K562 (cell line): ENCODE measurements around the gene RGL2. TPM values are rescaled to one million over a fixed set of nuclear protein-coding genes. Genes with fewer than 3 reads are reported as not detected.

Experiments
- ATF7 ChIP-seq: fragments of 450-650 bp; IDR thresholded peaks from 2 replicates; pipeline ENCODE4 v1.7.1; 2014; ENCODE audit warnings: mild to moderate bottlenecking, moderate library complexity
- CBFA2T2 ChIP-seq: fragments of 450-650 bp; conservative IDR thresholded peaks from 2 replicates; pipeline ENCODE4 v1.6.1; 2017; ENCODE audit warnings: mild to moderate bottlenecking
- CEBPB ChIP-seq: fragments of 450-650 bp; IDR thresholded peaks from 2 replicates; pipeline ENCODE4 v1.6.1; 2016; ENCODE audit warnings: missing genetic modification characterization, missing compliant biosample characterization
- CREB5 ChIP-seq: fragments of 250-450 bp; sonication (Bioruptor Pico); IDR thresholded peaks from 2 replicates; pipeline ENCODE4 v1.5.0; 2020; ENCODE audit warnings: mild to moderate bottlenecking
- ESRRA ChIP-seq: fragments of 450-650 bp; IDR thresholded peaks from 2 replicates; pipeline ENCODE4 v1.6.1; 2014; ENCODE audit warnings: low read depth, mild to moderate bottlenecking, moderate library complexity, borderline replicate concordance
- HMGN3 ChIP-seq: IDR thresholded peaks from 2 replicates; pipeline ENCODE4 v1.6.1; 2011; ENCODE audit warnings: borderline replicate concordance, low read depth, mild to moderate bottlenecking, mixed read lengths, low read length; ENCODE audit not compliant: insufficient read length; ENCODE audit errors: extremely low read depth
- HNRNPLL ChIP-seq: fragments of 200-400 bp; formaldehyde crosslinking; IDR thresholded peaks from 2 replicates; pipeline ENCODE4 v1.6.1; 2017; ENCODE audit warnings: low read length, low read depth, mild to moderate bottlenecking; ENCODE audit not compliant: poor library complexity, severe bottlenecking
- LEF1 ChIP-seq: fragments of 450-650 bp; IDR thresholded peaks from 2 replicates; pipeline ENCODE4 v1.6.1; 2016; ENCODE audit warnings: mild to moderate bottlenecking
- NR2C2 ChIP-seq, 2 experiments: fragments of 200-800 bp in 1 of 2; sonication (Bioruptor generic) in 1 of 2; sonication (generic) in 1 of 2; formaldehyde crosslinking in 1 of 2; IDR thresholded peaks; 2 replicates each; pipeline versions ENCODE4 v1.6.1 to v1.8.0; 2016 to 2022; ENCODE audit warnings: mild to moderate bottlenecking in 1 of 2, missing compliant biosample characterization in 1 of 2, missing genetic modification characterization in 1 of 2, missing genetic modification reagents in 1 of 2
- PHF21A ChIP-seq: fragments of 450-650 bp; IDR thresholded peaks from 2 replicates; pipeline ENCODE4 v1.6.1; 2017; ENCODE audit warnings: low read depth, borderline replicate concordance
- RBM25 ChIP-seq: fragments of 200-400 bp; formaldehyde crosslinking; IDR thresholded peaks from 2 replicates; pipeline ENCODE4 v1.6.1; 2018; ENCODE audit warnings: low read length, low read depth, moderate library complexity; ENCODE audit not compliant: severe bottlenecking
- SMAD3 ChIP-seq: fragments of 450-650 bp; formaldehyde crosslinking; conservative IDR thresholded peaks from 2 replicates; pipeline ENCODE4 v1.4.0; 2020; ENCODE audit warnings: mild to moderate bottlenecking
- SMARCE1 ChIP-seq: fragments of 450-650 bp; IDR thresholded peaks from 2 replicates; pipeline ENCODE4 v1.7.1; 2016; ENCODE audit warnings: mild to moderate bottlenecking
- SRSF9 ChIP-seq: fragments of 200-400 bp; formaldehyde crosslinking; IDR thresholded peaks from 2 replicates; pipeline ENCODE4 v1.6.1; 2017; ENCODE audit warnings: low read depth, low read length, borderline replicate concordance
- TAF1 ChIP-seq: IDR thresholded peaks from 2 replicates; pipeline ENCODE4 v1.6.1; 2011; ENCODE audit warnings: mild to moderate bottlenecking, low read length, moderate library complexity; ENCODE audit not compliant: insufficient read depth, control insufficient read depth, severe bottlenecking; ENCODE audit errors: extremely low read depth
- ZFP30 ChIP-seq: fragments of 250-450 bp; sonication (Bioruptor Pico); IDR thresholded peaks from 2 replicates; pipeline ENCODE4 v1.8.0; 2022; ENCODE audit warnings: moderate library complexity, mild to moderate bottlenecking, inconsistent platforms, borderline replicate concordance
- ZKSCAN1 ChIP-seq: fragments of 150-350 bp; IDR thresholded peaks from 2 replicates; pipeline ENCODE4 v1.6.1; 2016; ENCODE audit warnings: low read depth, low read length
- ZNF140 ChIP-seq: fragments of 250-450 bp; sonication (Bioruptor Pico); IDR thresholded peaks from 2 replicates; pipeline ENCODE4 v1.8.0; 2021; ENCODE audit warnings: moderate library complexity, mild to moderate bottlenecking, inconsistent platforms
- ZNF212 ChIP-seq: fragments of 450-650 bp; formaldehyde crosslinking; IDR thresholded peaks from 2 replicates; pipeline ENCODE4 v1.4.0; 2020; ENCODE audit warnings: mild to moderate bottlenecking
- ZNF655 ChIP-seq: fragments of 250-450 bp; sonication (Bioruptor Pico); IDR thresholded peaks from 2 replicates; pipeline ENCODE4 v1.5.0; 2021
- ZNF717 ChIP-seq: fragments of 250-450 bp; sonication (Bioruptor Pico); IDR thresholded peaks from 2 replicates; pipeline ENCODE4 v1.5.0; 2021
- polyA plus RNA-seq, 8 experiments: library from polyadenylated mRNA; depleted of rRNA in 4 of 8; stranded (reverse) in 5 of 8; unstranded in 3 of 8; fragments of >200 nt; fragmentation: Nextera tagmentation in 2 of 8; fragmentation: Illumina TruSeq in 1 of 8; extraction: Ambion mirVana in 2 of 8; extraction: Trizol in 1 of 8; gene quantifications; 2 replicates each; pipeline versions ENCODE4 v1.2.1 to v1.2.3, GENCODE V29; 2011 to 2014; ENCODE audit warnings: inconsistent platforms in 1 of 8, missing spikeins in 1 of 8
- total RNA-seq, 7 experiments: library from RNA; depleted of rRNA in 6 of 7; stranded (reverse); fragments of >200 nt in 6 of 7; fragmentation: Illumina TruSeq in 2 of 7; extraction: Trizol in 2 of 7; gene quantifications; 2 replicates each; pipeline versions ENCODE4 v1.2.1 to v1.2.3, GENCODE V29; 2011 to 2021; ENCODE audit warnings: low replicate concordance in 1 of 7
- TF ChIP-seq, protein P1 (sequence below): fragments of 250-450 bp; sonication (Bioruptor Pico); IDR thresholded peaks from 2 replicates; pipeline ENCODE4 v1.8.0; 2021; ENCODE audit warnings: mild to moderate bottlenecking, moderate library complexity
- TF ChIP-seq, protein P2 (sequence below): sonication (generic); formaldehyde crosslinking; IDR thresholded peaks from 2 replicates; pipeline ENCODE4 v1.8.0; 2022; ENCODE audit warnings: mild to moderate bottlenecking, missing genetic modification reagents

The RGL2 gene
- total and polyA plus RNA-seq, 9 of the 15 experiments (the other 6 are each of a cell fraction or from before 2014, with no cell fraction given) = 1.8 to 57.1 (median 19.5) TPM

- TF ChIP-seq RBM25 (no peak), TAF1 (peak; percentile 93), SMARCE1 (peak; percentile 73; the same call in 1 of the 2 replicates), PHF21A (0 out of 2 replicates have a peak, but pooled peaks have one; percentile 1), SRSF9 (no peak), SMAD3 (CRISPR knock-in tag) (no peak), CREB5 (CRISPR knock-in tag) (no peak), ZFP30 (CRISPR knock-in tag) (no peak; the same call in 1 of the 2 replicates), ZNF717 (CRISPR knock-in tag) (no peak), ZNF140 (CRISPR knock-in tag) (no peak), HNRNPLL (peak; percentile 61), ESRRA (0 out of 2 replicates have a peak, but pooled peaks have one; percentile 34), ATF7 (peak; percentile 72), CEBPB (tag) (no peak), CBFA2T2 (0 out of 2 replicates have a peak, but pooled peaks have one; percentile 4), LEF1 (peak; percentile 41), NR2C2 (CRISPR knock-in tag; IDR thresholded peaks at IDR 0.05) (peak; percentile 84; the same call in 1 of the 2 replicates), NR2C2 (tag; IDR thresholded peaks at IDR 0.05) (peak; percentile 82), HMGN3 (peak; percentile 80), ZNF655 (0 out of 2 replicates have a peak, but pooled peaks have one; percentile 54), ZKSCAN1 (0 out of 2 replicates have a peak, but pooled peaks have one; percentile 45), ZNF212 (0 out of 2 replicates have a peak, but pooled peaks have one; percentile 15)
- TF ChIP-seq, protein P1, sequence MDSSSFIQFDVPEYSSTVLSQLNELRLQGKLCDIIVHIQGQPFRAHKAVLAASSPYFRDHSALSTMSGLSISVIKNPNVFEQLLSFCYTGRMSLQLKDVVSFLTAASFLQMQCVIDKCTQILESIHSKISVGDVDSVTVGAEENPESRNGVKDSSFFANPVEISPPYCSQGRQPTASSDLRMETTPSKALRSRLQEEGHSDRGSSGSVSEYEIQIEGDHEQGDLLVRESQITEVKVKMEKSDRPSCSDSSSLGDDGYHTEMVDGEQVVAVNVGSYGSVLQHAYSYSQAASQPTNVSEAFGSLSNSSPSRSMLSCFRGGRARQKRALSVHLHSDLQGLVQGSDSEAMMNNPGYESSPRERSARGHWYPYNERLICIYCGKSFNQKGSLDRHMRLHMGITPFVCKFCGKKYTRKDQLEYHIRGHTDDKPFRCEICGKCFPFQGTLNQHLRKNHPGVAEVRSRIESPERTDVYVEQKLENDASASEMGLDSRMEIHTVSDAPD = no peak
- TF ChIP-seq, protein P2, sequence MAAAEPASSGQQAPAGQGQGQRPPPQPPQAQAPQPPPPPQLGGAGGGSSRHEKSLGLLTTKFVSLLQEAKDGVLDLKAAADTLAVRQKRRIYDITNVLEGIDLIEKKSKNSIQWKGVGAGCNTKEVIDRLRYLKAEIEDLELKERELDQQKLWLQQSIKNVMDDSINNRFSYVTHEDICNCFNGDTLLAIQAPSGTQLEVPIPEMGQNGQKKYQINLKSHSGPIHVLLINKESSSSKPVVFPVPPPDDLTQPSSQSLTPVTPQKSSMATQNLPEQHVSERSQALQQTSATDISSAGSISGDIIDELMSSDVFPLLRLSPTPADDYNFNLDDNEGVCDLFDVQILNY (CRISPR knock-in tag) = 0 out of 2 replicates have a peak, but pooled peaks have one; percentile 86
These were observed 649 bp upstream of the RGL2 start (continued) for GRCh38 chr6:33299237-33299944.
